GM19099 (cell line): ENCODE results near the gene BST2.

Experiments
- POLR2A ChIP-seq: IDR thresholded peaks from 3 replicates; pipeline ENCODE4 v1.6.1; 2011; ENCODE audit warnings: low read depth; ENCODE audit not compliant: insufficient read length; ENCODE audit errors: extremely low read depth

BST2 gene

DNA sequence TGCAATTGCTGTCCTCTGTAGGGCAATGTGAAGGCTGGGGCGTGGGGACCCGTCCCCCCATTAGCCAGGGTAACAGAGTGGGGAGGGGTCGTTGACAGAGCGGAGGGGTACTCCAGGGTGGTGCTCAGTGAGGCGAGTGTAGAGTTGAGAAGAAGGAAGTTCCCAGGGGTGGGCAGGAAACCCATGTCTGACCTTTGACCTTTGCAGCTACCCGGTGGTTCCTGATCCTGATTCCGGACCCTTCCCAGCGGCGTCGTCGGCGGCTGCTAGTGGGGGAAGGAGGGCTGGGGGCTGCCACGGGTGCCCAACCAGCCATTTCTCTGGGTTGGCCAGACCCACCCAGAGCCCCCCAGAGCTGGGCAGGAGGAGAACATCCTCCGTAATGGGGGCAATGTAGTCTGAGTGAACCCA lies 26.2 kb downstream of the BST2 start:
- TF ChIP-seq POLR2A, result no peak

GRCh38 chr19:17378271-17378670 lies 27.2 kb downstream of the BST2 start:
- TF ChIP-seq POLR2A, result no peak

DNA sequence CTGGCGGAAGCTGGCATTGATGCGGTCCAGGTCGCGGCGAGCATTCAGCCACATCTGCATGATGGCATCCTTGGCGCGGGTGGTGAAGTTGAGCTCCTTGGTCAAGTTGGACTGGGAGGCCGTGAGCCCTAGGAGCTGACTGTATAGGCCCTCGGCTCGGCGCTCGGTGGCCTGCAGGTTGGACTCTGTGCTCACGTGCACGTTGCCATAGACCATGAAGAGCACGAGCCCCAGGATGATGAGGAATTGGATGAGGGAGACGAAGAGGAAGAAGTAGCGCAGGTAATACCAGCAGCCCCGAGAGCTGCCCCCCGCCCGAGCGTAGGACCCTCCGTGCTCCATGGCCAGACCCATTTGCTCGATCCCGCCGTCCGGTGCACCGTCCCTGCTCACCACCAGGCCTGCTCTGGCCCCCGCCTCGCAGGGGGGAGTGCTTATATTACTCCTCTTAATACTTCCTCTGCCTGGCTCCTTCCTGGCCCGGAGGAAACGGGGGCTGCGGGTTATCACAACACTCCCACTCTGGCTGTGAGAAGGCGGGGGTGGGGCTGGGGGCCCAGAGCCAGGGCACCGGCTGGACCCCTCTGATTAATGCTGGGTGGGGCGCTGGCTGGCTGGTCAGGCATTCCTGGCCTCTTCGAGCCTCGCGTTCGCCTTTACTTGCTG lies 28.4 kb downstream of the BST2 start, which contains the start of gene PLVAP:
PLVAP (minus strand) TSS at position 408 of the 666 bp plus-strand sequence; CDS start at position 354, 54 bp downstream.
- TF ChIP-seq POLR2A, result no peak

- peak; percentile 28 for TF ChIP-seq POLR2A
Observed at GRCh38 chr19:17370026-17370587, 35.3 kb downstream of the BST2 start.

DNA sequence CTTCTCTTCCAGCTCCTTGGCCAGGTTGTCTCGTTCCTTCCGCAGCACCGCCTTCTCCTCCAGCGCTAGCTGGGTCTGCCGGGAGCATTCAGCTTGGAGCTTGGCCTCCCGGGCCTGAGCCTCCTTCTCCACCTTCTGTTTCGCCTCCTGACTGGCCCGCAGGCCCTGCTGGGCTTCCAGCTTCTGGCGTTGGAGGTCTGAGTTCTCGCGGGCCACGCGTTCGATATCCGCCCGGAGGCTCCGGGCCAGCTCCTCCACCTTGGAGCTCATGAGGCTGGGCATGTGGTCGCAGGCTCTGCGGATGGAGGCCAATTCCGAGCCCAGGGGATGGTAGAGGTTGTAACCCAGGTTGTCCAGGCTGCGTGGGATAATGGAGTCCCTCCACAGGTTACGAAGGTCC lies 40.1 kb downstream of the BST2 start:
- TF ChIP-seq POLR2A, result no peak

GRCh38 chr19:17359905-17360800 lies 45.3 kb downstream of the BST2 start:
- TF ChIP-seq POLR2A, result no peak

DNA sequence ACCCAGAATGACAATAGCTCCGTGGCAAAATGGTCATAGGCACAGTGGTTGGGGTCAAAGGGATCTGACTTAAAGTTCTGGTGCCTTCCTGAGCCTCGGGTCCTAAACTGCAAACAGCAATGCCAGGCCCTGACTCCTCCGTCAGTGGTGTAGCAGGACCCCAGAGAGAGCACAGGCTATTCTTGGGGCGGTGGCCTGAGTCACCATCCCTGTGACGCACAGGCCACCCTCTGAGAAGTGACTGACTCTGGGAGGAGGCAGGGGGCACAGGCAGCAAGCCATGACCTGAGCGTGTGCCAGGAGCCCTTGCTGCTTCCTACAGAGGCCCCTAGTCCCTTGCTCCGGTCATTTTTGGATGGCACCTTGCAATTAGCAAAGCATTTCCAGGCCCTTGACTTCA lies 47.0 kb downstream of the BST2 start:
- TF ChIP-seq POLR2A, result no peak

GRCh38 chr19:17357724-17358123 lies 47.7 kb downstream of the BST2 start:
- no peak for TF ChIP-seq POLR2A

DNA sequence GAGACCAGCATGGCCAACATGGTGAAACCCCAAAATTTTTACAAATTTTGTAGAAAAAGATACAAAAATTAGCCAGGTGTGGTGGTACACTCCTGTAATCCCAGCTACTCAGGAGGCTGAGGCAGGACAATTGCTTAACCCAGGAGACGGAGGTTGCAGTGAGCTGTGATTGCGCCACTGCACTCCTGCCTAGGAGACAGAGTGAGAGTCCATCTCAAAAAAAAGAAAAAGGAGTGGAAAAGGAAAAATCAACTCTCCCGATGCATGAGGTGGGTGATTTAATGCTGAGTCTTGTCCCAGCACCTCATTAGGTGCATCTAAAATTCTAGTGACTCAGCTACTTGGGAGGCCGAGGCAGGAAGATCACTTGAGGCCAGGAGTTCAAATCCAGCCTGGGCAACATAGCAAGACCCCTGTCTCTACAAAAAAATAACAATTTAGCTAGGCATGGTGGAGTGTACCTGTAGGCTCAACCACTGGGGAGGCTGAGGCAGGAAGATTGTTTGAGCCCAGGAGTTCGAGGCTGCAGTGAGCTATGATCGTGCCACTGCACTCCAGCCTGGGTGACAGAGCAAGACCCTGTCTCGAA lies 48.3 kb downstream of the BST2 start:
- no peak for TF ChIP-seq POLR2A

GRCh38 chr19:17353386-17353785 lies 52.0 kb downstream of the BST2 start:
- no peak for TF ChIP-seq POLR2A
